ENCODE results near the gene ANAPC5. TPM values are rescaled to one million over a fixed set of nuclear protein-coding genes. Genes with fewer than 3 reads are reported as not detected.

Gene ANAPC5
- total RNA-seq, 1 experiment from 2014 or later, result 116 TPM

DNA sequence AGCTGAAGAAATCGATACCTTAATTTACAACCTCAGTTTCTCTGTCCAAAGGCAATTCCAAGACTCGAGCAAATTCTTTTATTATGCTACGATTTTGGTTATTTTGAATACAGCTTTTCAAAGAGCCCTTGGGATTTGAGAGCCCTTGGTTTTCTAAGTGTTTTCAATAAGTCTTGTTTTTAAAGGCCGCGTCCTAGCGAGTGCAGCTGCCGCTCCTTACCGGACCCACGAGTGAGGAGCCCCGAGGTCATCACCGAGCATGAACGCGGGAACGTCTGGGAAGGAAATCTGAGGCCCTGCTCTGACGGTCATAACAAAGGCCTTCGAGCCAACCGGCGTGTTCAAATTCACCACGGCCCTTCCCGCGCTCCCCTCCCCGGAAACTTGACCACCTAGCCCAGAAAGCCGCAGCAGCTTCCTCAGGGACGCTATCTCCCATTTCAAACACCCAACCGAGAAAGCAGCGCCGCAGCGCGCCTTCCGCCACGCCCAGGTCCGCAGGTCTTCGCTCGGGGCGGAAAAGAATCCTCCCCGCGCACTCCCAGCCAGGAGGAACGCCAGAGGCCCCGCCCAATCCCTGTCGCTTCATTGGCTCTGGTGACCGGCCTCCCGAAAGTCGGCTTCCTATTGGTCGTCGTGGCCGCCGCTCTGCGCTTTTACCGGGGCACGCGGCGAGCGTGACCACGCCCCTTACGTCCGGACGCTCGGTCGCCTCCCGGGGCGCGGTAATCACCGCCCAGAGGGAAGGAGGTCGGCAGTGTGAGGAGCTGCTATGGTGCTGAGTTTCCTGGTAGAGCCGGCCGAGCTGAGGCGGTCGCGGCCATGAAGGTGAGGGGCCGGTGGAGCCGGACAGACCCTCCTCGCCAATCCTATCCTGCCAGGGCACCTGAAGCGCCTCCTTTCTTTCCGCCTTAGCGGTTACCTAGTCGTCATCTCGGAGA lies 47.5 kb upstream of the ANAPC5 start, which contains the start of gene RNF34 (continued):
- TF ChIP-seq SP1 (CRISPR knock-in tag; conservative IDR thresholded peaks at IDR 0.05) (peak; percentile 100), ZBTB21 (CRISPR knock-in tag; IDR thresholded peaks at IDR 0.05; ENCODE audit: borderline replicate concordance) (no peak), CREM (CRISPR knock-in tag; IDR thresholded peaks at IDR 0.05) (no peak), IRF2 (CRISPR knock-in tag; IDR thresholded peaks at IDR 0.05; ENCODE audit: borderline replicate concordance, low read depth) (no peak), ZNF423 (CRISPR knock-in tag; IDR thresholded peaks at IDR 0.05) (no peak)
- TF ChIP-seq, protein P1, sequence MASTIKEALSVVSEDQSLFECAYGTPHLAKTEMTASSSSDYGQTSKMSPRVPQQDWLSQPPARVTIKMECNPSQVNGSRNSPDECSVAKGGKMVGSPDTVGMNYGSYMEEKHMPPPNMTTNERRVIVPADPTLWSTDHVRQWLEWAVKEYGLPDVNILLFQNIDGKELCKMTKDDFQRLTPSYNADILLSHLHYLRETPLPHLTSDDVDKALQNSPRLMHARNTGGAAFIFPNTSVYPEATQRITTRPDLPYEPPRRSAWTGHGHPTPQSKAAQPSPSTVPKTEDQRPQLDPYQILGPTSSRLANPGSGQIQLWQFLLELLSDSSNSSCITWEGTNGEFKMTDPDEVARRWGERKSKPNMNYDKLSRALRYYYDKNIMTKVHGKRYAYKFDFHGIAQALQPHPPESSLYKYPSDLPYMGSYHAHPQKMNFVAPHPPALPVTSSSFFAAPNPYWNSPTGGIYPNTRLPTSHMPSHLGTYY (CRISPR knock-in tag; IDR thresholded peaks at IDR 0.05), result no peak

DNA sequence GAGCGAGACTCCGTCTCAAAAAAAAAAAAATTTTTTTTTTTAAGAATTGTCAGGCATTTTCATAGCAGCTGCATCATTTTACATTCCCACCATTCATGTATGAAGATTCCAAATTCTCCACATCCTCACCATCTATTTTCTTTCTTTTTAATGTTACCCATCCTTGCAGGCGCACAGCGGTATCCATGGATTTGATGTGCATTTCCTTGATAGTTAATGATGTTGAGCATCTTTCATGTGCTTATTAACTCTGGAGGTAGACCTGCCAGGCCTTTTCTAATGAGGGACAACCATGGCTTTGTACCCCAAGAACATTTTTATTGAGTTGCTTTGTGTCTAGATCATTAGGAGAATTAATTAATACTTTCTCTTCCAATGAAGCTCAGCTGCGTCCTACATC lies 46.1 kb upstream of the ANAPC5 start:
- ATAC-seq (no peak), DNase-seq (ENCODE audit: low spot score) (no peak)
- no peaks in the 10 kb centered on the region for H3K9me3 Mint-ChIP-seq
- 0 out of 2 replicates have a peak, but pooled peaks cover under 1% of the 10 kb centered on the region for H3K36me3 Mint-ChIP-seq
- H3K4me1 Mint-ChIP-seq, result peaks cover 21% of the 10 kb centered on the region
- H3K27ac Mint-ChIP-seq, result no peak overlapping the region
- no peaks in the 10 kb centered on the region for H3K27me3 Mint-ChIP-seq (ENCODE audit: low read depth)
- peak overlapping the region; percentile 90 for H3K4me3 Mint-ChIP-seq
- POLR2A ChIA-PET, result interaction anchor here (0.7 kb wide), 1 partner anchor 746 kb away, joined by 4 read pairs; no protein-coding TSS in a partner anchor
- TF ChIP-seq, protein P2, sequence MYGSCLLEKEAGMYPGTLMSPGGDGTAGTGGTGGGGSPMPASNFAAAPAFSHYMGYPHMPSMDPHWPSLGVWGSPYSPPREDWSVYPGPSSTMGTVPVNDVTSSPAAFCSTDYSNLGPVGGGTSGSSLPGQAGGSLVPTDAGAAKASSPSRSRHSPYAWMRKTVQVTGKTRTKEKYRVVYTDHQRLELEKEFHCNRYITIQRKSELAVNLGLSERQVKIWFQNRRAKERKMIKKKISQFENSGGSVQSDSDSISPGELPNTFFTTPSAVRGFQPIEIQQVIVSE (CRISPR knock-in tag; IDR thresholded peaks at IDR 0.05; ENCODE audit: borderline replicate concordance), result no peak
- no peak for TF ChIP-seq MYBL2 (CRISPR knock-in tag; IDR thresholded peaks at IDR 0.05)
- no peak for TF ChIP-seq ESRRA (CRISPR knock-in tag; IDR thresholded peaks at IDR 0.05; ENCODE audit: borderline replicate concordance)
- TF ChIP-seq ATF1 (CRISPR knock-in tag; IDR thresholded peaks at IDR 0.05), result no peak
- no peak for TF ChIP-seq ZBTB21 (CRISPR knock-in tag; IDR thresholded peaks at IDR 0.05; ENCODE audit: borderline replicate concordance)
- CTCF ChIA-PET, result no interaction called here

GRCh38 chr12:121397521-121397920 lies 45.3 kb upstream of the ANAPC5 start:
- POLR2A ChIA-PET, result interaction anchor here (0.7 kb wide), 1 partner anchor 745 kb away, joined by 4 read pairs; no protein-coding TSS in a partner anchor
- no peak overlapping the region for H3K4me3 Mint-ChIP-seq
- H3K27me3 Mint-ChIP-seq (ENCODE audit: low read depth), result no peaks in the 10 kb centered on the region

More at GRCh38 chr12:121397521-121397920, 45.3 kb upstream of the ANAPC5 start:
- no peaks in the 10 kb centered on the region for H3K36me3 Mint-ChIP-seq
- peaks cover 19% of the 10 kb centered on the region for H3K4me1 Mint-ChIP-seq
- DNase-seq (ENCODE audit: low spot score) (no peak), ATAC-seq (no peak)
- TF ChIP-seq SP1 (CRISPR knock-in tag; conservative IDR thresholded peaks at IDR 0.05), result no peak
- TF ChIP-seq ZNF396 (CRISPR knock-in tag; IDR thresholded peaks at IDR 0.05; ENCODE audit: borderline replicate concordance), result no peak
- TF ChIP-seq MYBL2 (CRISPR knock-in tag; IDR thresholded peaks at IDR 0.05), result no peak
- no peak for TF ChIP-seq FOXJ3 (CRISPR knock-in tag; IDR thresholded peaks at IDR 0.05; ENCODE audit: borderline replicate concordance)
- no peak for TF ChIP-seq ESRRA (CRISPR knock-in tag; IDR thresholded peaks at IDR 0.05; ENCODE audit: borderline replicate concordance)
- TF ChIP-seq ZNF512 (CRISPR knock-in tag; IDR thresholded peaks at IDR 0.05; ENCODE audit: borderline replicate concordance), result no peak
- no peak for TF ChIP-seq TCF7 (CRISPR knock-in tag; IDR thresholded peaks at IDR 0.05; ENCODE audit: low read depth)
- TF ChIP-seq SMAD4 (CRISPR knock-in tag; IDR thresholded peaks at IDR 0.05), result no peak
- TF ChIP-seq NFE2L1 (CRISPR knock-in tag; IDR thresholded peaks at IDR 0.05), result no peak
- no peak for TF ChIP-seq ZNF423 (CRISPR knock-in tag; IDR thresholded peaks at IDR 0.05)
- H3K27ac Mint-ChIP-seq, result no peak overlapping the region
- CTCF ChIA-PET, result interaction anchor here (0.7 kb wide), 3 partner anchors 55 to 419 kb away, joined by 3 to 4 read pairs (median 3); partner anchors contain the start of gene HNF1A
- H3K9me3 Mint-ChIP-seq, result no peaks in the 10 kb centered on the region
